ENCODE measurements around the gene TBL3. TPM values are rescaled to one million over a fixed set of nuclear protein-coding genes. Genes with fewer than 3 reads are reported as not detected.

The TBL3 gene
- total and polyA plus RNA-seq, 9 of the 15 experiments (the other 6 are each of a cell fraction or from before 2014, with no cell fraction given): 0.97 to 117 (median 24.5) TPM

DNA sequence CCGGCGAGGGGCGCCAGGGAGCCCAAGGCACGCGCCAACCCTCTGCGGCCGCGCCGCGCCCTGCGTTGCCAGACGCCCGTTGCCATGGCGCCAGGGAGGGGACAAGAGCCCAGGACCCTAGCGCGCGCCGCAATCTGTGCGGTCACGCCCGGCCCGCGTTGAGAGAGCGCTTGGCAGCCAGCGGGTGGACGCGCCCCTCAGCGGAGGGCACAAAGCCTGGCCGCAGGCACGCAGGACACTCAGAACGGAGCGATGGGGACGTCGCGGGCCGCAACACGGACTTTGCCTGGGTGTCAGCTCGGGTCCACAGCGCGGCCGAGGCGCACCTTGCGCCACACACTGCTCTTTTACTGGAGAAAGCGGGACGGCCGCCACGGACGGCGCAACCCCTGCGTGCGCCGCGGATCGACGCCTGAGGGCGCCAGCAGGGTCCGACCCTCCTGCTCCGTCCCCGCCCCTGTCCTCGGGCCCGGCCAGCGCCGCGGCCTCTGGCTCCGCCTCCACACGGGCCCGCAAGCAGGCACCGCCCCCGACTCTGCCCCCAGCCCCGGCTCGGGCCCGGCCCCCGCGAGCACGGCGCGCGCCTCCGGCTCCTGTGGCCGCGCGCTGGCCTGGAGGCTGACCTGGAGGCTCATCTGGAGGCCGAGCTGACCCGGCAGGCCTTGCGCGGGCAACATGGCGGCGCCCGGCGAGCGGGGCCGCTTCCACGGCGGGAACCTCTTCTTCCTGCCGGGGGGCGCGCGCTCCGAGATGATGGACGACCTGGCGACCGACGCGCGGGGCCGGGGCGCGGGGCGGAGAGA is 11.9 kb downstream of the TBL3 start, which contains the start of gene GFER (continued):
- TF ChIP-seq, protein P1, sequence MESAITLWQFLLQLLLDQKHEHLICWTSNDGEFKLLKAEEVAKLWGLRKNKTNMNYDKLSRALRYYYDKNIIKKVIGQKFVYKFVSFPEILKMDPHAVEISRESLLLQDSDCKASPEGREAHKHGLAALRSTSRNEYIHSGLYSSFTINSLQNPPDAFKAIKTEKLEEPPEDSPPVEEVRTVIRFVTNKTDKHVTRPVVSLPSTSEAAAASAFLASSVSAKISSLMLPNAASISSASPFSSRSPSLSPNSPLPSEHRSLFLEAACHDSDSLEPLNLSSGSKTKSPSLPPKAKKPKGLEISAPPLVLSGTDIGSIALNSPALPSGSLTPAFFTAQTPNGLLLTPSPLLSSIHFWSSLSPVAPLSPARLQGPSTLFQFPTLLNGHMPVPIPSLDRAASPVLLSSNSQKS (CRISPR knock-in tag; IDR thresholded peaks at IDR 0.05): no peak
- TF ChIP-seq, protein P2, sequence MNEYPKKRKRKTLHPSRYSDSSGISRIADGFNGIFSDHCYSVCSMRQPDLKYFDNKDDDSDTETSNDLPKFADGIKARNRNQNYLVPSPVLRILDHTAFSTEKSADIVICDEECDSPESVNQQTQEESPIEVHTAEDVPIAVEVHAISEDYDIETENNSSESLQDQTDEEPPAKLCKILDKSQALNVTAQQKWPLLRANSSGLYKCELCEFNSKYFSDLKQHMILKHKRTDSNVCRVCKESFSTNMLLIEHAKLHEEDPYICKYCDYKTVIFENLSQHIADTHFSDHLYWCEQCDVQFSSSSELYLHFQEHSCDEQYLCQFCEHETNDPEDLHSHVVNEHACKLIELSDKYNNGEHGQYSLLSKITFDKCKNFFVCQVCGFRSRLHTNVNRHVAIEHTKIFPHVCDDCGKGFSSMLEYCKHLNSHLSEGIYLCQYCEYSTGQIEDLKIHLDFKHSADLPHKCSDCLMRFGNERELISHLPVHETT (CRISPR knock-in tag; conservative IDR thresholded peaks at IDR 0.05 in 1 of 2, IDR thresholded peaks at IDR 0.05 in 1 of 2): peak in 1 of 2 experiments; percentile 95; a peak in 2 of 4 replicates
- TF ChIP-seq TFAM (CRISPR knock-in tag; conservative IDR thresholded peaks at IDR 0.05): no peak
- TF ChIP-seq, protein P3, sequence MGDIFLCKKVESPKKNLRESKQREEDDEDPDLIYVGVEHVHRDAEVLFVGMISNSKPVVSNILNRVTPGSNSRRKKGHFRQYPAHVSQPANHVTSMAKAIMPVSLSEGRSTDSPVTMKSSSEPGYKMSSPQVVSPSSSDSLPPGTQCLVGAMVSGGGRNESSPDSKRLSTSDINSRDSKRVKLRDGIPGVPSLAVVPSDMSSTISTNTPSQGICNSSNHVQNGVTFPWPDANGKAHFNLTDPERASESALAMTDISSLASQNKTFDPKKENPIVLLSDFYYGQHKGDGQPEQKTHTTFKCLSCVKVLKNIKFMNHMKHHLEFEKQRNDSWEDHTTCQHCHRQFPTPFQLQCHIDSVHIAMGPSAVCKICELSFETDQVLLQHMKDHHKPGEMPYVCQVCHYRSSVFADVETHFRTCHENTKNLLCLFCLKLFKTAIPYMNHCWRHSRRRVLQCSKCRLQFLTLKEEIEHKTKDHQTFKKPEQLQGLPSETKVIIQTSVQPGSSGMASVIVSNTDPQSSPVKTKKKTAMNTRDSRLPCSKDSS (IDR thresholded peaks at IDR 0.05; ENCODE audit: low read depth, partially characterized antibody): no peak
- peak; percentile 79; the same call in 1 of the 2 replicates for TF ChIP-seq ZNF583 (CRISPR knock-in tag; IDR thresholded peaks at IDR 0.05)
- TF ChIP-seq NR2F6 (CRISPR knock-in tag; IDR thresholded peaks at IDR 0.05): peak; percentile 100
- TF ChIP-seq, protein P4, sequence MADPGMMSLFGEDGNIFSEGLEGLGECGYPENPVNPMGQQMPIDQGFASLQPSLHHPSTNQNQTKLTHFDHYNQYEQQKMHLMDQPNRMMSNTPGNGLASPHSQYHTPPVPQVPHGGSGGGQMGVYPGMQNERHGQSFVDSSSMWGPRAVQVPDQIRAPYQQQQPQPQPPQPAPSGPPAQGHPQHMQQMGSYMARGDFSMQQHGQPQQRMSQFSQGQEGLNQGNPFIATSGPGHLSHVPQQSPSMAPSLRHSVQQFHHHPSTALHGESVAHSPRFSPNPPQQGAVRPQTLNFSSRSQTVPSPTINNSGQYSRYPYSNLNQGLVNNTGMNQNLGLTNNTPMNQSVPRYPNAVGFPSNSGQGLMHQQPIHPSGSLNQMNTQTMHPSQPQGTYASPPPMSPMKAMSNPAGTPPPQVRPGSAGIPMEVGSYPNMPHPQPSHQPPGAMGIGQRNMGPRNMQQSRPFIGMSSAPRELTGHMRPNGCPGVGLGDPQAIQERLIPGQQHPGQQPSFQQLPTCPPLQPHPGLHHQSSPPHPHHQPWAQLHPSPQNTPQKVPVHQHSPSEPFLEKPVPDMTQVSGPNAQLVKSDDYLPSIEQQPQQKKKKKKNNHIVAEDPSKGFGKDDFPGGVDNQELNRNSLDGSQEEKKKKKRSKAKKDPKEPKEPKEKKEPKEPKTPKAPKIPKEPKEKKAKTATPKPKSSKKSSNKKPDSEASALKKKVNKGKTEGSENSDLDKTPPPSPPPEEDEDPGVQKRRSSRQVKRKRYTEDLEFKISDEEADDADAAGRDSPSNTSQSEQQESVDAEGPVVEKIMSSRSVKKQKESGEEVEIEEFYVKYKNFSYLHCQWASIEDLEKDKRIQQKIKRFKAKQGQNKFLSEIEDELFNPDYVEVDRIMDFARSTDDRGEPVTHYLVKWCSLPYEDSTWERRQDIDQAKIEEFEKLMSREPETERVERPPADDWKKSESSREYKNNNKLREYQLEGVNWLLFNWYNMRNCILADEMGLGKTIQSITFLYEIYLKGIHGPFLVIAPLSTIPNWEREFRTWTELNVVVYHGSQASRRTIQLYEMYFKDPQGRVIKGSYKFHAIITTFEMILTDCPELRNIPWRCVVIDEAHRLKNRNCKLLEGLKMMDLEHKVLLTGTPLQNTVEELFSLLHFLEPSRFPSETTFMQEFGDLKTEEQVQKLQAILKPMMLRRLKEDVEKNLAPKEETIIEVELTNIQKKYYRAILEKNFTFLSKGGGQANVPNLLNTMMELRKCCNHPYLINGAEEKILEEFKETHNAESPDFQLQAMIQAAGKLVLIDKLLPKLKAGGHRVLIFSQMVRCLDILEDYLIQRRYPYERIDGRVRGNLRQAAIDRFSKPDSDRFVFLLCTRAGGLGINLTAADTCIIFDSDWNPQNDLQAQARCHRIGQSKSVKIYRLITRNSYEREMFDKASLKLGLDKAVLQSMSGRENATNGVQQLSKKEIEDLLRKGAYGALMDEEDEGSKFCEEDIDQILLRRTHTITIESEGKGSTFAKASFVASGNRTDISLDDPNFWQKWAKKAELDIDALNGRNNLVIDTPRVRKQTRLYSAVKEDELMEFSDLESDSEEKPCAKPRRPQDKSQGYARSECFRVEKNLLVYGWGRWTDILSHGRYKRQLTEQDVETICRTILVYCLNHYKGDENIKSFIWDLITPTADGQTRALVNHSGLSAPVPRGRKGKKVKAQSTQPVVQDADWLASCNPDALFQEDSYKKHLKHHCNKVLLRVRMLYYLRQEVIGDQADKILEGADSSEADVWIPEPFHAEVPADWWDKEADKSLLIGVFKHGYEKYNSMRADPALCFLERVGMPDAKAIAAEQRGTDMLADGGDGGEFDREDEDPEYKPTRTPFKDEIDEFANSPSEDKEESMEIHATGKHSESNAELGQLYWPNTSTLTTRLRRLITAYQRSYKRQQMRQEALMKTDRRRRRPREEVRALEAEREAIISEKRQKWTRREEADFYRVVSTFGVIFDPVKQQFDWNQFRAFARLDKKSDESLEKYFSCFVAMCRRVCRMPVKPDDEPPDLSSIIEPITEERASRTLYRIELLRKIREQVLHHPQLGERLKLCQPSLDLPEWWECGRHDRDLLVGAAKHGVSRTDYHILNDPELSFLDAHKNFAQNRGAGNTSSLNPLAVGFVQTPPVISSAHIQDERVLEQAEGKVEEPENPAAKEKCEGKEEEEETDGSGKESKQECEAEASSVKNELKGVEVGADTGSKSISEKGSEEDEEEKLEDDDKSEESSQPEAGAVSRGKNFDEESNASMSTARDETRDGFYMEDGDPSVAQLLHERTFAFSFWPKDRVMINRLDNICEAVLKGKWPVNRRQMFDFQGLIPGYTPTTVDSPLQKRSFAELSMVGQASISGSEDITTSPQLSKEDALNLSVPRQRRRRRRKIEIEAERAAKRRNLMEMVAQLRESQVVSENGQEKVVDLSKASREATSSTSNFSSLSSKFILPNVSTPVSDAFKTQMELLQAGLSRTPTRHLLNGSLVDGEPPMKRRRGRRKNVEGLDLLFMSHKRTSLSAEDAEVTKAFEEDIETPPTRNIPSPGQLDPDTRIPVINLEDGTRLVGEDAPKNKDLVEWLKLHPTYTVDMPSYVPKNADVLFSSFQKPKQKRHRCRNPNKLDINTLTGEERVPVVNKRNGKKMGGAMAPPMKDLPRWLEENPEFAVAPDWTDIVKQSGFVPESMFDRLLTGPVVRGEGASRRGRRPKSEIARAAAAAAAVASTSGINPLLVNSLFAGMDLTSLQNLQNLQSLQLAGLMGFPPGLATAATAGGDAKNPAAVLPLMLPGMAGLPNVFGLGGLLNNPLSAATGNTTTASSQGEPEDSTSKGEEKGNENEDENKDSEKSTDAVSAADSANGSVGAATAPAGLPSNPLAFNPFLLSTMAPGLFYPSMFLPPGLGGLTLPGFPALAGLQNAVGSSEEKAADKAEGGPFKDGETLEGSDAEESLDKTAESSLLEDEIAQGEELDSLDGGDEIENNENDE (IDR thresholded peaks at IDR 0.05; ENCODE audit: low read depth, low read length): peak; percentile 9
- peak; percentile 53; the same call in 1 of the 2 replicates for TF ChIP-seq FOSL1 (tag; conservative IDR thresholded peaks at IDR 0.05)
